BJ (cell line): ENCODE results near the gene WFDC9. TPM values are rescaled to one million over a fixed set of nuclear protein-coding genes. Genes with fewer than 3 reads are reported as not detected.
"Not testable (repeated sequence)": the region's sequence is repeated elsewhere in the genome, so short reads cannot be mapped to it uniquely, and the experiment has no call there.

Source experiments
- CTCF ChIA-PET: fragments of 350-600 bp; formaldehyde crosslinking; extraction: SDS; loops from one replicate; lab custom pipeline; 2021; ENCODE audit warnings: antibody characterized with exemption, inconsistent platforms; lab: Yijun Ruan, JAX
- POLR2A ChIA-PET: fragments of 300-600 bp; sonication (Branson Sonifier 250); formaldehyde crosslinking; extraction: SDS; loops from one replicate; lab custom pipeline; 2021; ENCODE audit warnings: antibody characterized with exemption; lab: Charles Lee
- DNase-seq: peaks from one replicate; pipeline ENCODE4 v3.0.0-alpha.2; 2011; ENCODE audit warnings: low read depth
- H3K27me3 ChIP-seq: 2 replicates; pipeline ENCODE4 v1.6.0; 2011; ENCODE audit warnings: low read length; ENCODE audit not compliant: control insufficient read depth, insufficient read depth
- H3K36me3 ChIP-seq: 2 replicates; pipeline ENCODE4 v1.5.1; 2011; ENCODE audit warnings: low read length; ENCODE audit not compliant: control insufficient read depth, insufficient read depth
- H3K4me3 ChIP-seq: 2 replicates; pipeline ENCODE4 v1.5.1; 2011; ENCODE audit warnings: low read depth, mild to moderate bottlenecking, control low read depth, low read length
- polyA minus RNA-seq: library from RNA; depleted of rRNA, polyadenylated mRNA; stranded (reverse); fragments of >200 nt; gene quantifications from 2 replicates; pipeline ENCODE4 v1.2.3, GENCODE V29; 2011; rRNA and poly(A)+ RNA removed
- polyA plus RNA-seq: library from polyadenylated mRNA; depleted of rRNA; stranded (reverse); fragments of >200 nt; gene quantifications from 2 replicates; pipeline ENCODE4 v1.2.3, GENCODE V29; 2011; rRNA removed
- TF ChIP-seq, protein P1 (sequence below): IDR thresholded peaks from 2 replicates; pipeline ENCODE4 v1.5.1; 2011; ENCODE audit warnings: low read depth, mild to moderate bottlenecking, control low read depth, inconsistent platforms, low read length, moderate library complexity; ENCODE audit not compliant: insufficient read depth

The WFDC9 gene
- not detected in 2 replicates for polyA plus RNA-seq
- not detected in 2 replicates for polyA minus RNA-seq

DNA sequence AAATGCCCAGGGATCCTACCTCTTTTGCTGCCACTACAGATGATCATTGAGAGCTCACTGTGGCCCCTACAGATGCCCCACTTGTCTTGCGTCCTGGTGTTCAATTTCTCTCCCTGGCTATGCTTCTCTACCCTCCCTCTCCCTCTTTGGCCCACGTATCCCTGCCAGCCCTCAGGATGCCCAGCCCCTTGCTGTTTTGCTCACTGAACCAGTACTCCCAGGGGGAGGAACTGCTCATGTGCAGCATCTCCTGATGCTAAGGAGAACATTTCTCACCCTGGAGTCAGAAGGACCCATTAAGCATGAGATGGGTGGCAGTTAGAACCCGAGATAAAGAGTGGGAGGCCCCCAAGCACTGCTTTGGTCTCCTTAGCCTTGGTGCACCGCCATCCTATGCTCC, at the start of gene WFDC9:
Gene WFDC9, minus strand, starts transcription at position 101 of the 400 bp plus-strand sequence. CDS start 21,103 bp downstream, outside the sequence.
- Histone ChIP-seq H3K4me3 (no peak within 1 kb of the TSS), H3K27me3 (no peaks in the 10 kb centered on the region; the same call in 1 of the 2 replicates), H3K36me3 (no peaks in the 10 kb centered on the region)
- CTCF ChIA-PET, result interaction anchor here (1.4 kb wide), 1 partner anchor 19 kb away, joined by 3 read pairs; no protein-coding TSS in a partner anchor
- TF ChIP-seq, protein P1, sequence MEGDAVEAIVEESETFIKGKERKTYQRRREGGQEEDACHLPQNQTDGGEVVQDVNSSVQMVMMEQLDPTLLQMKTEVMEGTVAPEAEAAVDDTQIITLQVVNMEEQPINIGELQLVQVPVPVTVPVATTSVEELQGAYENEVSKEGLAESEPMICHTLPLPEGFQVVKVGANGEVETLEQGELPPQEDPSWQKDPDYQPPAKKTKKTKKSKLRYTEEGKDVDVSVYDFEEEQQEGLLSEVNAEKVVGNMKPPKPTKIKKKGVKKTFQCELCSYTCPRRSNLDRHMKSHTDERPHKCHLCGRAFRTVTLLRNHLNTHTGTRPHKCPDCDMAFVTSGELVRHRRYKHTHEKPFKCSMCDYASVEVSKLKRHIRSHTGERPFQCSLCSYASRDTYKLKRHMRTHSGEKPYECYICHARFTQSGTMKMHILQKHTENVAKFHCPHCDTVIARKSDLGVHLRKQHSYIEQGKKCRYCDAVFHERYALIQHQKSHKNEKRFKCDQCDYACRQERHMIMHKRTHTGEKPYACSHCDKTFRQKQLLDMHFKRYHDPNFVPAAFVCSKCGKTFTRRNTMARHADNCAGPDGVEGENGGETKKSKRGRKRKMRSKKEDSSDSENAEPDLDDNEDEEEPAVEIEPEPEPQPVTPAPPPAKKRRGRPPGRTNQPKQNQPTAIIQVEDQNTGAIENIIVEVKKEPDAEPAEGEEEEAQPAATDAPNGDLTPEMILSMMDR, result no peak
- POLR2A ChIA-PET, result no interaction called here
- no peak for DNase-seq

DNA sequence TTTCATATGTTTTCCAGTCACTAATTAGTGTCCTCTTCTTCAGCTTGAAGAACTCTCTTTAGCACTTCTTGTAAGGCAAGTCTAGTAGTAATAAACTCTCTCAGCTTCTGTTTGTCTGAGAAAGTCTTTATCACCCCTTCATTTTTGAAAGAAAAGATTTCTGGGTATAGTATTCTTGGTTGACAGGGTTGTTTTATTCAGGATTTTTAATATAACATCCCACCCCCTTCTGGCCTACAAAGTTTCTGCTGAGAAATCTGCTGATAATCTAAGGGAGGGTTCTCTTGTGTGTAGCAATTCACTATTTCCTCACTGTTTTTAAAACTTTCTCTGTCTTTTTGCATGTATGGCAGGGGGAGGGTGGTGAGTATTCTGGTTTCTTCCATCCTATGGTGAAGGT, 48.6 kb upstream of the WFDC9 start:
- DNase-seq, result no peak
- TF ChIP-seq, protein P1, result no peak

DNA sequence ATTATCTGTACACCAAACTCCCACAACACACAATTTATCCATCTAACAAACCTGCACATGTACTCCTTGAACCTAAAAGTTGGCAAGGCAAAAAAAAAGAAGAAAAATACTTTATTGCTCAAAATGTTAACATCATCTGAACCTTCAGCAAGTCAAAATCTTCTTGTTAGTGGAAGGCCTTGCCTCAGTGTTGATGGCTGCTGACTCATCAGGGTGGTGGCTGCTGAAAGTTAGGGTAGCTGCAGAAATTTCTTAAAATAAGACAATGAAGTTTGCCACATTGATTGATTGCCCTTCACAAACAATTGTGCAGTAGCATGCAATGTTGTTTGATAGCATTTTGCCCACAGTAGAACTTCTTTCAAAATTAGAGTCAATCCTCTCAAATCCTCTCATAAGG, 41.7 kb upstream of the WFDC9 start:
- no peak for DNase-seq
- H3K27me3 ChIP-seq, result no peaks in the 10 kb centered on the region
- TF ChIP-seq, protein P1, result no peak
- H3K36me3 ChIP-seq, result no peaks in the 10 kb centered on the region
- CTCF ChIA-PET, result no interaction called here
- no peak overlapping the region for H3K4me3 ChIP-seq
- POLR2A ChIA-PET, result no interaction called here

More for the DNA sequence above, 48.6 kb upstream of the WFDC9 start:
- ChIA-PET CTCF (interaction anchor here (0.6 kb wide), 1 partner anchor 87 kb away, joined by 3 read pairs; no protein-coding TSS in a partner anchor), POLR2A (no interaction called here)
- Histone ChIP-seq H3K36me3 (no peaks in the 10 kb centered on the region), H3K27me3 (no peaks in the 10 kb centered on the region), H3K4me3 (no peak overlapping the region)

DNA sequence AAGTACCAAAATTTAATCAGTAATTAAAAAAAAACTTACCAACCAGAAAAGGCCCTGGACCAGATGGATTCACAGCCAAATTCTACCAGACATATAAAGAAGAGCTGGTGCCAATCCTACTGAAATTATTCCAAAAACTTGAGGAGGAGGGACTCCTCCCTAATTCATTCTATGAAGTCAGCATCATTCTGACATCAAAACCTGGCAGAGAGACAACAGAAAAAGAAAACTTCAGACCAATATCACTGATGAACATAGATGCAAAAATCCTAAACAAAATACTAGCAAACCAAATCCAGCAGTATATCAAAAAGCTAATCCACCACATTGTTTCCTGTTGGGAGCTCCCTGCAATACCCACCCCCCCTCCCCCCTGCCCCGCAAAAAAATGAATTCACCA, 39.1 kb upstream of the WFDC9 start, which contains the start of gene WFDC11:
Gene WFDC11, minus strand, starts transcription at position 101 of the 400 bp plus-strand sequence. CDS start 19,639 bp downstream, outside the sequence.
- no peaks in the 10 kb centered on the region for H3K27me3 ChIP-seq
- no peaks in the 10 kb centered on the region for H3K36me3 ChIP-seq
- TF ChIP-seq, protein P1, result no peak
- no peak within 1 kb of the TSS for H3K4me3 ChIP-seq
- no peak for DNase-seq
- CTCF ChIA-PET, result interaction anchor here (0.6 kb wide), 2 partner anchors 32 to 83 kb away, joined by 3 to 4 read pairs; no protein-coding TSS in a partner anchor
- POLR2A ChIA-PET, result no interaction called here

DNA sequence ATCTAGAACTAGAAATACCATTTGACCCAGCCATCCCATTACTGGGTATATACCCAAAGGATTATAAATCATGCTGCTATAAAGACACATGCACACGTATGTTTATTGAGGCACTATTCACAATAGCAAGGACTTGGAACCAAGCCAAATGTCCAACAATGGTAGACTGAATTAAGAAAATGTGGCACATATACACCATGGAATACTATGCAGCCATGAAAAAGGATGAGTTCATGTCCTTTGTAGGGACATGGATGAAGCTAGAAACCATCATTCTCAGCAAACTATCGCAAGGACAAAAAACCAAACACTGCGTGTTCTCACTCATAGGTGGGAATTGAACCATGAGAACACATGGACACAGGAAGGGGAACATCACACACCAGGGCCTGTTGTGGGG, 26.0 kb upstream of the WFDC9 start:
- POLR2A ChIA-PET, result not testable (repeated sequence)

DNA sequence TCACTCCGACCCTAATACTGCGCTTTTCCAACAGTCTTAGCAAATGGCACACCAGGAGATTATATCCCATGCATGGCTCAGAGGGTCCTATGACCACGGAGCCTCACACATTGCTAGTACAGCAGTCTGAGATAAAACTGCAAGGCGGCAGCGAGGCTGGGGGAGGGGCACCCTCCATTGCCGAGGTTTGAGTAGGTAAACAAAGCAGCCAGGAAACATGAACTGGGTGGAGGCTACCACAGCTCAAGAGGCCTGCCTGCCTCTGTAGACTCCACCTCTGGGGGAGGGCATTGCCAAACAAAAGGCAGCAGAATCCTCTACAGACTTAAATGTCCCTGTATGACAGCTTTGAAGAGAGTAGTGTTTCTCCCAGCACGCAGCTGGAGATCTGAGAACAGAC, 20.6 kb upstream of the WFDC9 start:
- H3K27me3 ChIP-seq, DNase-seq, H3K36me3 ChIP-seq, CTCF ChIA-PET, H3K4me3 ChIP-seq, POLR2A ChIA-PET: not testable (repeated sequence)

More for the DNA sequence above, 26.0 kb upstream of the WFDC9 start:
- CTCF ChIA-PET, H3K4me3 ChIP-seq, DNase-seq, H3K36me3 ChIP-seq, H3K27me3 ChIP-seq: not testable (repeated sequence)
